Neuronal stem cell (in vitro differentiated cells): ENCODE results near the gene OXCT1.
"Not testable (repeated sequence)": the region's sequence is repeated elsewhere in the genome, so short reads cannot be mapped to it uniquely, and the experiment has no call there.

Experiments used
- DNase-seq: peaks from one replicate; pipeline ENCODE4 v3.0.0-alpha.2; 2013; ENCODE audit warnings: low spot score
- H2AFZ ChIP-seq: one replicate; pipeline ENCODE4 v1.6.1; 2013; ENCODE audit warnings: mild to moderate bottlenecking, low read length, inconsistent platforms
- H2AK5ac ChIP-seq: 2 replicates; pipeline ENCODE4 v1.6.1; 2013; ENCODE audit warnings: low read depth, mild to moderate bottlenecking, inconsistent platforms, low read length, moderate library complexity, mixed read lengths
- H2BK120ac ChIP-seq: 2 replicates; pipeline ENCODE4 v1.6.1; 2013; ENCODE audit warnings: low read depth, mild to moderate bottlenecking, inconsistent platforms, low read length, moderate library complexity, mixed read lengths
- H2BK12ac ChIP-seq: one replicate; pipeline ENCODE4 v1.6.1; 2013; ENCODE audit warnings: low read length, inconsistent platforms
- H2BK15ac ChIP-seq: 2 replicates; pipeline ENCODE4 v1.6.1; 2013; ENCODE audit warnings: mild to moderate bottlenecking, low read length, inconsistent platforms, mixed read lengths
- H2BK5ac ChIP-seq: one replicate; pipeline ENCODE4 v1.6.1; 2013; ENCODE audit warnings: inconsistent platforms, mild to moderate bottlenecking, low read length, moderate library complexity
- H3K14ac ChIP-seq: one replicate; pipeline ENCODE4 v1.6.1; 2013; ENCODE audit warnings: low read length, inconsistent platforms
- H3K18ac ChIP-seq: 2 replicates; pipeline ENCODE4 v1.6.1; 2013; ENCODE audit warnings: low read length, inconsistent platforms
- H3K23ac ChIP-seq: 2 replicates; pipeline ENCODE4 v1.6.1; 2013; ENCODE audit warnings: low read depth, mild to moderate bottlenecking, mixed read lengths, low read length, inconsistent platforms; ENCODE audit not compliant: poor library complexity
- H3K27ac ChIP-seq: replicated peaks from 3 replicates; pipeline ENCODE4 v1.5.1; 2013; ENCODE audit warnings: low read length, inconsistent platforms
- H3K27me3 ChIP-seq, 3 experiments: 2 replicates each; pipeline ENCODE4 v1.6.1; 2013; ENCODE audit warnings: low read length in 3 of 3, mild to moderate bottlenecking in 2 of 3, inconsistent platforms in 1 of 3, low read depth in 1 of 3, mixed read lengths in 1 of 3, moderate library complexity in 1 of 3; ENCODE audit not compliant: control insufficient read depth in 3 of 3, insufficient read depth in 3 of 3
- H3K36me3 ChIP-seq, 2 donors: replicated peaks in 1 of 2; 2 replicates each; pipeline ENCODE4 v1.6.1; 2013; ENCODE audit warnings: low read length in 2 of 2; ENCODE audit not compliant: control insufficient read depth in 2 of 2, insufficient read depth in 2 of 2
- H3K4ac ChIP-seq: 2 replicates; pipeline ENCODE4 v1.6.1; 2013; ENCODE audit warnings: inconsistent platforms, mild to moderate bottlenecking, low read length, moderate library complexity
- H3K4me1 ChIP-seq, 2 donors: 1 replicate in 1 of 2; 2 replicates in 1 of 2; pipeline ENCODE4 v1.6.1; 2013; ENCODE audit warnings: low read length in 2 of 2, low read depth in 1 of 2; ENCODE audit not compliant: control insufficient read depth in 2 of 2, insufficient read depth in 1 of 2
- H3K4me2 ChIP-seq: one replicate; pipeline ENCODE4 v1.6.1; 2013; ENCODE audit warnings: mild to moderate bottlenecking, low read length, inconsistent platforms; ENCODE audit not compliant: insufficient read depth, poor library complexity, severe bottlenecking
- H3K4me3 ChIP-seq, 2 donors: 2 replicates each; pipeline ENCODE4 v1.5.1; 2013; ENCODE audit warnings: low read length in 2 of 2, mild to moderate bottlenecking in 2 of 2, inconsistent platforms in 1 of 2, moderate library complexity in 1 of 2
- H3K79me1 ChIP-seq: one replicate; pipeline ENCODE4 v1.6.1; 2013; ENCODE audit warnings: low read depth, mild to moderate bottlenecking, inconsistent platforms, low read length, moderate library complexity
- H3K9ac ChIP-seq: one replicate; pipeline ENCODE4 v1.6.1; 2013; ENCODE audit warnings: mild to moderate bottlenecking, low read depth, low read length, inconsistent platforms; ENCODE audit not compliant: poor library complexity
- H3K9me3 ChIP-seq, 2 donors: replicated peaks in 1 of 2; 2 replicates each; pipeline versions ENCODE3 to v1.6.1; 2013; ENCODE audit warnings: low read length in 2 of 2, mild to moderate bottlenecking in 2 of 2, inconsistent platforms in 1 of 2, low read depth in 1 of 2, mixed read lengths in 1 of 2, moderate library complexity in 1 of 2; ENCODE audit not compliant: control insufficient read depth in 2 of 2, insufficient read depth in 1 of 2
- H4K8ac ChIP-seq: one replicate; pipeline ENCODE4 v1.6.1; 2013; ENCODE audit warnings: low read depth, mild to moderate bottlenecking, inconsistent platforms, low read length, moderate library complexity
- H4K91ac ChIP-seq: one replicate; pipeline ENCODE4 v1.6.1; 2013; ENCODE audit warnings: low read length, low read depth, mild to moderate bottlenecking, inconsistent platforms; ENCODE audit not compliant: poor library complexity
- WGBS, 2 donors: extraction: QIAGEN DNeasy Blood & Tissue Kit; methylation state at CpG; one replicate each; pipeline ENCODE4 v1.1.7; 2013; ENCODE audit warnings: missing lambda C conversion rate in 2 of 2, mixed read lengths in 1 of 2; ENCODE audit not compliant: insufficient read length in 2 of 2, insufficient replicate concordance in 1 of 2; ENCODE audit errors: extremely low coverage in 2 of 2; 5-methylcytosine and 5-hydroxymethylcytosine counted together

The OXCT1 gene

DNA sequence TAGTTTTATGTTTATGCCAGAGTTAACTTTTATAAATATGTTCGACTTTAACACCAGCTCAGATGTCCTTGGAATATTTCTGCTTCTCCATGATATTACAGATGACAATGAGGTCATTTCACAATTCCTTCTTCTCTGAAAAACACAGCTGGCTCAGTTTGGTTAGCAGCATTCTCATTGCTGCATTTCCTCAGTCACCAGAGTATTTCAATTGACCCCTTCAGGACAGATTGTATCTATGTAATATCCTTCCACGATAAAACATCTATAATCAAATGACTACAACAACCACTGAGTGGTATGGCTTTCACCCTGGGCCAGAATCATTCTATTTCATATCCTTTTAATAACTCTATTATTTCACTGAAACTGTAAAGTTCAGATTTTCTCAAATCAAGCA is 148.7 kb downstream of the OXCT1 start:
- H4K8ac ChIP-seq, result no peak overlapping the region
- H3K18ac ChIP-seq, result no peak overlapping the region
- H2BK15ac ChIP-seq, result no peak overlapping the region
- no peak overlapping the region for H2BK12ac ChIP-seq
- H3K36me3 ChIP-seq, result no peaks in the 10 kb centered on the region
- no peak overlapping the region for H4K91ac ChIP-seq
- no CpG with 5 or more reads among the region's 2 CpGs for WGBS, 2 donors
- no peak overlapping the region for H2AK5ac ChIP-seq
- no peak overlapping the region for H3K23ac ChIP-seq
- no peak overlapping the region for H3K4me3 ChIP-seq
- H3K9ac ChIP-seq, result no peak overlapping the region
- H3K4me1 ChIP-seq, result peaks cover 0 to 2% of the 10 kb centered on the region in 2 donors
- H3K9me3 ChIP-seq, result no peaks in the 10 kb centered on the region
- no peak overlapping the region for H3K4ac ChIP-seq
- H2BK120ac ChIP-seq, result no peak overlapping the region
- H3K27me3 ChIP-seq, result no peaks in the 10 kb centered on the region
- H3K4me2 ChIP-seq, result no peak overlapping the region
- no peak overlapping the region for H2BK5ac ChIP-seq
- H3K79me1 ChIP-seq, result no peaks in the 10 kb centered on the region
- no peak overlapping the region for H3K14ac ChIP-seq
- H3K27ac ChIP-seq, result no peak overlapping the region
- DNase-seq, result no peak
- no peak overlapping the region for H2AFZ ChIP-seq

DNA sequence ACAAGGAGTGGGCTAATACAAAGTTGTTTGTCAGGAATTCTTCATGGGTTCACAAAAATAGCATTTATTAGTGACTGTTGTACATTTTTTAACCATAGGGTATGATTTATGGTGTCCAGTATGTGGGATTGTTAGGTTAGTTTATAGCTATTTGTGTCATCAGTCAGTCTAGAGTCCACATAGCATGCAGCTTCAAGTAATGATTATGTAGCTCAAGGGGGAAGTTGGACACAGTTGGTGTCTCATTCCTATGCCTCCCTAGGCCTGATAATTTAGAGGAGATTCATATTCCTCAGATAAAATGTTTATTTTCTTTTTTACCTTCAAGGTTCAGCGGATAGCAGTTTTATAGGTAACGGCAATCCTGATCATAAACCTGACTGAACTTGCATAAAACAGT is 153.8 kb downstream of the OXCT1 start:
- H4K8ac ChIP-seq, result no peak overlapping the region

DNA sequence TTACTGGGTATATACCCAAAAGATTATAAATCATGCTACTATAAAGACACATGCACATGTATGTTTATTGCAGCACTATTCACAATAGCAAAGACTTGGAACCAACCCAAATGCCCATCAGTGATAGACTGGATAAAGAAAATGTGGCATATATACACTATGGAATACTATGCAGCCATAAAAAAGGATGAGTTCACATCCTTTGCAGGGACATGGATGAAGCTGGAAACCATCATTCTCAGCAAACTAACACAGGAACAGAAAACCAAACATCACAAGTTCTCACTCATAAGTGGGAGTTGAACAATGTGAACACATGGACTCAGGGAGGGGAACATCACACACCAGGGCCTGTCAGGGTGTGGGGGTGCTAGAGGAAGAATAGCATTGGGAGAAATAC is 155.8 kb downstream of the OXCT1 start:
- not testable (repeated sequence) for H3K4ac ChIP-seq, H4K91ac ChIP-seq, H2AFZ ChIP-seq, DNase-seq, H3K27me3 ChIP-seq, H3K4me2 ChIP-seq, H3K79me1 ChIP-seq, H2AK5ac ChIP-seq, H3K9ac ChIP-seq, H3K4me3 ChIP-seq, H3K9me3 ChIP-seq, H2BK5ac ChIP-seq, H3K27ac ChIP-seq, H3K4me1 ChIP-seq, H4K8ac ChIP-seq, H3K18ac ChIP-seq, H2BK15ac ChIP-seq, H3K14ac ChIP-seq, H2BK120ac ChIP-seq, H2BK12ac ChIP-seq, H3K23ac ChIP-seq, H3K36me3 ChIP-seq

More for the DNA sequence above, 153.8 kb downstream of the OXCT1 start:
- Histone ChIP-seq H3K27ac (no peak overlapping the region), H2AK5ac (no peak overlapping the region), H3K23ac (no peak overlapping the region), H2AFZ (no peak overlapping the region), H3K4me2 (no peak overlapping the region), H3K14ac (no peak overlapping the region), H3K79me1 (no peaks in the 10 kb centered on the region), H3K9me3 (no peaks in the 10 kb centered on the region), H3K4me3 (no peak overlapping the region), H3K4me1 (no peaks in the 10 kb centered on the region), H3K27me3 (no peaks in the 10 kb centered on the region), H2BK12ac (no peak overlapping the region), H3K9ac (no peak overlapping the region), H3K4ac (no peak overlapping the region), H2BK15ac (no peak overlapping the region), H2BK5ac (no peak overlapping the region), H2BK120ac (no peak overlapping the region), H3K18ac (no peak overlapping the region), H4K91ac (no peak overlapping the region), H3K36me3 (no peaks in the 10 kb centered on the region)
- no peak for DNase-seq
- WGBS, 2 donors, result no CpG with 5 or more reads among the region's 2 CpGs

DNA sequence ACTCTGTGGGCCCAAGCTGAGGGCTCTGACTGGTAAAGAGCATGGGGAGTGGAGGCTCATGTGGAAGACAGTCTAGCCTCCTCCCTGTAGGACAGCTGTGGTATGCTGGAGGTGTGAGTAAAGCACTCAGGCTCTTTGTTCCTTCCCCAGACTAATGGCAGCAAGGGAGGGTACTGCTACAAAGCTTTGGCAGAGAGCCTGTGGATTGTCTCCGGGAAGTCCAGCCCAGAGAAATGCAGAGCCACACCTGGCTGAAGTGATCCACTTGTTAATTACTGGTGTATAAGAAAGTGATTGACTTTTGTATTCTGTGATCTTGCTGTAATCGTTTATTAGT is 161.7 kb downstream of the OXCT1 start:
- Histone ChIP-seq H3K4me2 (no peak overlapping the region), H2BK5ac (no peak overlapping the region), H3K79me1 (no peaks in the 10 kb centered on the region), H4K8ac (no peak overlapping the region), H3K14ac (no peak overlapping the region), H2BK120ac (no peak overlapping the region), H3K4ac (no peak overlapping the region), H3K23ac (no peak overlapping the region), H3K4me3 (no peak overlapping the region), H2AK5ac (no peak overlapping the region), H3K4me1 (peaks cover 0 to 2% of the 10 kb centered on the region in 2 donors), H3K9ac (no peak overlapping the region), H2BK15ac (no peak overlapping the region), H4K91ac (no peak overlapping the region), H2AFZ (peak overlapping the region; percentile 76), H3K9me3 (peaks cover 0 to 5% of the 10 kb centered on the region in 2 donors), H3K18ac (peak overlapping the region; percentile 63), H3K27me3 (no peaks in the 10 kb centered on the region), H3K27ac (no peak overlapping the region), H3K36me3 (no peaks in the 10 kb centered on the region), H2BK12ac (no peak overlapping the region)
- DNase-seq, result no peak
- WGBS, 2 donors, result no CpG with 5 or more reads among the region's 2 CpGs
